A549 (cell line): ENCODE data around the gene RTL5.

ENCODE experiments used
- CBX2 ChIP-seq: fragments of 200-600 bp; sonication (generic); IDR thresholded peaks from 2 replicates; pipeline ENCODE4 v1.6.1; 2016; ENCODE audit warnings: low read depth, mild to moderate bottlenecking, borderline replicate concordance
- CTCF ChIP-seq: fragments of >200 bp; sonication (Bioruptor Twin); formaldehyde crosslinking; IDR thresholded peaks from 3 replicates; pipeline ENCODE4 v1.5.1; 2016
- MAFK ChIP-seq: fragments of 450-650 bp; IDR thresholded peaks from 2 replicates; pipeline ENCODE4 v1.6.1; 2014; ENCODE audit not compliant: partially characterized antibody
- MAZ ChIP-seq: fragments of 150-350 bp; IDR thresholded peaks from 2 replicates; pipeline ENCODE4 v1.6.1; 2014; ENCODE audit warnings: antibody characterized with exemption, low read depth, low read length, borderline replicate concordance
- POLR2A ChIP-seq: IDR thresholded peaks from 2 replicates; pipeline ENCODE4 v1.6.1; 2012; ENCODE audit warnings: mild to moderate bottlenecking, low read length
- RAD21 ChIP-seq, 2 experiments: fragments of >200 bp in 1 of 2; sonication (Bioruptor Twin) in 1 of 2; formaldehyde crosslinking in 1 of 2; IDR thresholded peaks in 1 of 2; conservative IDR thresholded peaks in 1 of 2; 2 replicates in 1 of 2; 3 replicates in 1 of 2; pipeline ENCODE4 v1.6.1; 2012 to 2018; ENCODE audit warnings: inconsistent platforms in 1 of 2
- SMC3 ChIP-seq: fragments of >200 bp; sonication (Bioruptor Twin); formaldehyde crosslinking; IDR thresholded peaks from 3 replicates; pipeline ENCODE4 v1.6.1; 2018; ENCODE audit warnings: inconsistent platforms

- no peak for TF ChIP-seq MAFK
- TF ChIP-seq CBX2, result no peak
- no peak for TF ChIP-seq POLR2A
- TF ChIP-seq SMC3, result no peak
- TF ChIP-seq CTCF, result no peak
- no peak for TF ChIP-seq RAD21 (conservative IDR thresholded peaks at IDR 0.05 in 1 of 2, IDR thresholded peaks at IDR 0.05 in 1 of 2)
- no peak for TF ChIP-seq MAZ
Observed at GRCh38 chrX:72165551-72165950, 33.8 kb upstream of the RTL5 start.
